Measurements from ENCODE around the gene RANBP3. TPM values are rescaled to one million over a fixed set of nuclear protein-coding genes. Genes with fewer than 3 reads are reported as not detected.
"Not testable (repeated sequence)": the region's sequence is repeated elsewhere in the genome, so short reads cannot be mapped to it uniquely, and the experiment has no call there.

The RANBP3 gene
- total RNA-seq (2014; rRNA removed; shearing (Covaris generic)), result 61.9 and 89.2 TPM in 2 replicates
- polyA plus RNA-seq (2015; cell fraction: cytosol; rRNA removed), result 51.5 and 58.4 TPM in 2 replicates
- polyA plus RNA-seq (2015; cell fraction: nucleus; rRNA removed), result 99.7 and 103 TPM in 2 replicates

GRCh38 chr19:5977785-5978605 is at the start of gene RANBP3:
Gene RANBP3 (minus strand): TSS chr19:5978140. CDS start chr19:5978082, 58 bp downstream.
- peak; percentile 99 for DNase-seq (ENCODE audit: low read depth)

- DNase-seq (ENCODE audit: low read depth), result no peak
Measured at GRCh38 chr19:6026390-6027227, 48.7 kb upstream of the RANBP3 start.

- not testable (repeated sequence) for DNase-seq (ENCODE audit: low read depth)
Measured at GRCh38 chr19:6024756-6025155, 46.8 kb upstream of the RANBP3 start.

GRCh38 chr19:6023936-6024335 is 46.0 kb upstream of the RANBP3 start:
- no peak for DNase-seq (ENCODE audit: low read depth)

- DNase-seq (ENCODE audit: low read depth), result peak; percentile 46
Measured at GRCh38 chr19:6023085-6023682, 45.2 kb upstream of the RANBP3 start.

GRCh38 chr19:6022570-6023064 is 44.7 kb upstream of the RANBP3 start:
- no peak for DNase-seq (ENCODE audit: low read depth)

GRCh38 chr19:6021878-6022569 is 44.1 kb upstream of the RANBP3 start:
- DNase-seq (ENCODE audit: low read depth), result no peak

- no peak for DNase-seq (ENCODE audit: low read depth)
Measured at GRCh38 chr19:6020972-6021805, 43.2 kb upstream of the RANBP3 start.

- DNase-seq (ENCODE audit: low read depth), result no peak
Measured at GRCh38 chr19:6020166-6020882, 42.4 kb upstream of the RANBP3 start.

GRCh38 chr19:6018786-6019185 is 40.8 kb upstream of the RANBP3 start:
- DNase-seq (ENCODE audit: low read depth), result no peak

GRCh38 chr19:6017576-6017975 is 39.6 kb upstream of the RANBP3 start:
- no peak for DNase-seq (ENCODE audit: low read depth)

- DNase-seq (ENCODE audit: low read depth), result no peak
Measured at GRCh38 chr19:6015841-6016545, 38.1 kb upstream of the RANBP3 start.

- no peak for DNase-seq (ENCODE audit: low read depth)
Measured at GRCh38 chr19:6014551-6015135, 36.7 kb upstream of the RANBP3 start.

- DNase-seq (ENCODE audit: low read depth), result no peak
Measured at GRCh38 chr19:6012426-6013170, 34.7 kb upstream of the RANBP3 start.

- DNase-seq (ENCODE audit: low read depth), result no peak
Measured at GRCh38 chr19:6011794-6012193, 33.9 kb upstream of the RANBP3 start.

GRCh38 chr19:6011206-6011605 is 33.3 kb upstream of the RANBP3 start:
- no peak for DNase-seq (ENCODE audit: low read depth)

- DNase-seq (ENCODE audit: low read depth), result no peak
Measured at GRCh38 chr19:6010107-6010506, 32.2 kb upstream of the RANBP3 start.

GRCh38 chr19:6007866-6008265 is 29.9 kb upstream of the RANBP3 start:
- DNase-seq (ENCODE audit: low read depth), result no peak
